Activated CD4-positive, CD25-positive, alpha-beta regulatory T cell treated with anti-CD3 and anti-CD28 coated beads, Interleukin-2, amount 50 U/mL, for 16 hours (primary cell): ENCODE data around the gene LAIR1.
A peak's percentile ranks its signal among the peaks of the same experiment; 100 is the strongest.
"Not testable (repeated sequence)": the region's sequence is repeated elsewhere in the genome, so short reads cannot be mapped to it uniquely, and the experiment has no call there.

Experiments
- DNase-seq: peaks from one replicate; pipeline ENCODE4 v3.0.0-alpha.2; 2020; ENCODE audit warnings: low read depth, low spot score

The LAIR1 gene

GRCh38 chr19:54376610-54377285 lies 12.0 kb upstream of the LAIR1 start:
- no peak for DNase-seq

DNA sequence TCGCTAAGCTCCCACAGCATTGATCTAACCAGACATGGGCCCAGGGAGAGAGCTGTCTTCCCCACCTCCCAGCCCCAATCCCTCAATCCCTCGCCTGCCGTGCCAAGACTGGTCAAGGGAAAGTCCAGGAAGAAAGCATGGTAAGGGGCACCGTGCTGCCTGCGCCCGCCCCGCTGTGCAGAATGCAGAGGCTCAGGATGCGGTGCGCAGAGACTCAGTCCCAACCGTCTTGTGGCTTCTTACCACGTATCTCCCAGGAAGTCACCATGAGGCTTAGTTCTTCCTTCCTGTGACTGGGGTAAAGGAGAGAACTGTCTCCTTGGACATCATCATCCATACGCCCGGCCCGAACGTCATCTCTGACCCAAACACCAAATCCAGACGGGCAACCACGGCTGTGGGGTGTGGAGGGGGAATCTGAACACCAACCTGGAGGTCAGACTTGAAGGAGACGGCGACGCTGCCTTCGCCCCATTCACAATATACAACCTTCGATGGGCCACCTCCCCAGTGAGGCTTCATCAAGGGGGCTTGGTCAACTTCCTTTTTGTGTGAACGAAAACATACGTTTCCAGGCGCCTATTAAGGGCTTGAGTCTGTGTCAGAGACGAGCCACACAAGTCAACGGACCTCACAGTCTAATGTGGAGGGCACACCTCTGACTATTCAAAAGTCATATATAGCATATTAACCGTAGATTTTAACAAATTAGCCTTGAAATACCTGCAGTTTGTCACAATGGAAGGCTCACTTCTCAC lies 10.6 kb upstream of the LAIR1 start:
- not testable (repeated sequence) for DNase-seq

GRCh38 chr19:54373781-54374631 lies 9.3 kb upstream of the LAIR1 start:
- DNase-seq = no peak

GRCh38 chr19:54371453-54371852 lies 6.7 kb upstream of the LAIR1 start:
- DNase-seq = not testable (repeated sequence)

- DNase-seq = peak; percentile 11
Observed at GRCh38 chr19:54370434-54370796, 5.7 kb upstream of the LAIR1 start.

- not testable (repeated sequence) for DNase-seq
Observed at GRCh38 chr19:54369688-54370433, 5.1 kb upstream of the LAIR1 start.

DNA sequence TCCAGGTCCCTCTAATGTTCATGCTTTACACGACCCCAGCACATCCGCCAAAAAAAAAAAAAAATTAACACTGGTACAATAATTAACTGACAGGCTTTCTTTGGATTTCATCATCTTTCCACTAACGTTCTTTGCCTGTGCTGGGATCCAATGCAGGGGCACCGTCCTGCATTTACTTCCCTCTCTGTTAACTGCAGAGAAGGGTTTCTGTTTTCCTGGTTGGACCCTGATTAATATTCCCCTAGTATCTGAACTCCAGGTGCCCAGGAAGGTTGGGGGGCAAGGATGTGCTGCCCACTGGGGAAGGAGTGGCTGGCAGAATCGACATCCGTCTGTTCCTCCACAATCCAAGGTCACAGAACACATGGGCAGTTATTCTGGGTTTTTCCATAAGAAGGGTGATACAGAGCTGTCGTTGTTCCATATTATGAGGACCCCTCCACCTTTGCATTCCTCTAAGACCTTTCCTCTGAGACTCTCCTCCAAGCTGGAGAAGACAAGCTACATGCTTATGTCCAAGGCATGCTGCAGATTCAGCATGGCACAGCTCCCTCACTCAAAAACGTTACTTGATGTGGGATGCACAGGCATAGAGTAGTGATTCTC lies 4.5 kb upstream of the LAIR1 start:
- DNase-seq = no peak

DNA sequence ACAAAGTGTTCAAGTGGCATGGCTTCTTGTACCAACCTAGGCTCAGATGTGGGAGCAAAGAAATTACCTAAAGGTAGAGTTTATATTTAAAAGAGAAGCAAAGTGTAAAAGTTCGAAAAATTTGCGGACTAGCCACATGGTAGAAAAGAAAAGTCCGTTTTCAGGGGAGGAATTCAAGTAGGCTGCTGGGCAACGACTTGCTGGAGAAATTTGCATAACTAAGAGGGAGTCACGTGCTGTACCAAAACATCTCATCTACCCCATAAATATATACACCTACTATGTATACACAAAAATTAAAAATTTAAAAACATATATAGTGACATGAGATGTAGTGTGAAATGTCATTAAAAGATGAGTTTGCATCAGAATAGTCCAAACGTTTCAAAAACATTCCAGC lies 2.1 kb upstream of the LAIR1 start:
- no peak for DNase-seq

- DNase-seq = not testable (repeated sequence)
Observed at GRCh38 chr19:54365798-54366197, 1.1 kb upstream of the LAIR1 start.

DNA sequence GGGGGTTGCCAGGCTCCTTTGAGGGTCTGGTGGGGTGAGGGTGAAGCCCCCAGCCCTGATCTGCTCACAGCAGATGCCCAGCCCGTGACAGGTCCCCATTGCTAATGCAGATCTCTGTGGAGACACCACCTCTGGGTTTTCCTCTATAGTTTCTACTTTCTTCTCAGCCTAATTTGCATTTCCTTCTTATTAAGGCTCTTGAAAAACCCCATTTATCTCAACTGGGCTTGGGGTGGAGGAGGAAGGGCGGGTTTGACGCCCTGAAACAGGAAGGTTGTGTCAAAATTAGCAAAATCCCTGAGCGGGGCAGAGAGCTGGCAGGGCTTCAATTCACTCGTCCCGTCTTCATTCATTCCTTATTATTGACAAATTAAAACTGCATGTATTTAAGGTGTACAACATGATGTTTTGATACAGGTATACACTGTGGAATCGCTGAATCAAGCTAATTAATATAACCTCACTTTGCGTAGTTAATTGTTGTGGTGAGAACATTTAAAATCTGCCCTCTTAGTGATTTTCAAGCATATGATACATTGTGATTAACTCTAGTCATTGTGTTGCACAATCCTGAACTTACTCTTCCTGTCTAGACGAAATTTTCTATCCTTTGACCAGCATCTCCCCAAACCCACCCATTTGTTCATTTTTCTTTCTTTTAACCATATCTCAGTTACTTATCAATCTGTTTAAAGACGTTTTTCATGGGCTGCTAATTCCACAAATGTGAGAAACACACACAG lies 2.9 kb downstream of the LAIR1 start:
- not testable (repeated sequence) for DNase-seq

DNA sequence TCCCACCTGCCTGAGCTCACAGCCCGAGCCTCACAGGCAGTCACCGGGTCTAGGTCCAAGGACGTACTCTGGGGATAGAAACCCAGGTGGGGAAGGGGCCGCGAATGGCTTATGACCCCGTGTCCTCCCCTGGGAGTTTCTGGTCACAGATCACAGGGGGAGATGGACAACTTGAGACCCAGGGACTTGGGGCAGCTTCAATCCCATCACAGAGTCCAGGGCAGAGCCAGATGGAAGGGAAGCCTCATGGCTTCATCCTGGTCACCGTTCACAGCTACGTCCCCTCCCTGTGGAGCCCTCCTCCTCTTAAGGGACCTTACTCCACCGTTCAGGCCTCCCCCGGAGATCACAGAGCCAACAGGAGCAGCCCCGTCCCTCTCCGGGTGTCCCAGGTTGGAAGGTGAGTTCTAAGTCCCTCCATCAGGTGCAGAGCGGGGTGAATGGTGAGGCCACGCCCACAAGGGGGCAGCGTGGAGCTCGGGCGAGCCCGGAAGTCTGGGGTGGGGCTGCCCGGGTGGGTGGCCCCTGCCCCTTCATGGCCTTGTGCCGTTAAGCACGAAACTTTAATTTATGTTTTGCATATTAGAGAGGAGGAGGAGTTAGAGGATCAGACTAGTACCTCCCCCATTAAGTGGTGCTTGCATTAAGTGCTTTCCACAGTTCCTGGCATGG lies 5.4 kb downstream of the LAIR1 start:
- DNase-seq = peak; percentile 53

DNA sequence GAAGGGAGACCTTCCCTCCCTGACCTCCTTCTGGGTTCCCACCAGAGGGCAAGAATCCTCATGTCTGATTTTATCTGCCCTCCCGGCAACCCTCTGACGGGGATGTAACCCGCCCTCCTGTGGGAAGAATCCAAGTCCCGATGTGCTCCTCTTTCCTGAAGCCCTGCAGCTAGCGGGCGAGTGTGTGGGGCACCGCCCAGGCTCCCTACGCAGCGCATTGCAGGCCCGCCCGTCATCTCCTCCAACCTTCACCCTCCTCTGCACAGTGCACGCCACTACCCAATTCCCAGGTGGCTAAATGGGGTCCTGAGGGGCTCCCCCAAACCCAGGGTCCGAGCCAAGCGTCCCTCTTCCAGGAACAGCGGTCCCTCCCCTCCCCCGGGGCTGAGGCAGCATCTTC lies 7.3 kb downstream of the LAIR1 start:
- DNase-seq = no peak

- DNase-seq = no peak
Observed at GRCh38 chr19:54356444-54357056, 8.2 kb downstream of the LAIR1 start.

- no peak for DNase-seq
Observed at GRCh38 chr19:54355675-54356074, 9.1 kb downstream of the LAIR1 start.

DNA sequence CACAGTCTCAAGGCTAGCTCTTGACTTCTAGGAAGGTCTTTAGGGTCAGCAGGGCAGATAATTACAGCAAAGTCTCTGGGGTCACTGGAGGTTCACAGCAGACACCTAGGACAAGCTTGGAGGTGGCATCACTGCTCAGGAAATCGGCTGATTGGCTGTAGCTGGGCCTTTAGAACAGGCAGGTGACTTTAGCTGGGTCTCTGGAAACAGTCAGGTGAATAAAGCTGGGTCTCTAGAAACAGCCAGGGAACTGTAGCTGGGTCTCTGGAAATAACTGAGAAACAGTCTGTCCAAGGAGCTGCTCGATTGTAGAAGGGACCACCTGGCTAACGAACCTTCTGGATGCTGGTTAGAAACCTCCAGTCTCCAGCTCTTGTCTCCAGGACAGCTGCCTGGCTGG lies 10.0 kb downstream of the LAIR1 start:
- no peak for DNase-seq

- DNase-seq = no peak
Observed at GRCh38 chr19:54352546-54352945, 12.2 kb downstream of the LAIR1 start.

- no peak for DNase-seq
Observed at GRCh38 chr19:54352041-54352440, 12.7 kb downstream of the LAIR1 start.

DNA sequence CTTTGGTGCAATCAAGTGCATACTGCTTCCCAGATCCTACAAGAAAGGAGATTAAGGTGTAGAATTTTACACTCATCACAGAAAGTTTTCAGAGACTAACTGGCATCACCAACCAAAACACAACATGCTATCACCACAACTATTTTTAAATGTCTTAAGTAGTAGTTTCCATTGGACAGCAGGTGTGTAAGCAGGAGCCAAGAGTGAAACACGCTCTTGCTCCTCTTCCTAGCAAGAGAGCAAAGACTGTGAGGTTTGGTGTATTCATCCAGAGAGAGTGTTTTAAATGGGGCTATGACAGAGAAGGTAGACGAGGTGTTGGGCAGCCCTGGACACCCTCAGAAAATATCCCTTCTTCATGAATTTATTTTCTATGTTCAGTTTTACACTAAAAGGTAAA lies 13.3 kb downstream of the LAIR1 start:
- no peak for DNase-seq

DNA sequence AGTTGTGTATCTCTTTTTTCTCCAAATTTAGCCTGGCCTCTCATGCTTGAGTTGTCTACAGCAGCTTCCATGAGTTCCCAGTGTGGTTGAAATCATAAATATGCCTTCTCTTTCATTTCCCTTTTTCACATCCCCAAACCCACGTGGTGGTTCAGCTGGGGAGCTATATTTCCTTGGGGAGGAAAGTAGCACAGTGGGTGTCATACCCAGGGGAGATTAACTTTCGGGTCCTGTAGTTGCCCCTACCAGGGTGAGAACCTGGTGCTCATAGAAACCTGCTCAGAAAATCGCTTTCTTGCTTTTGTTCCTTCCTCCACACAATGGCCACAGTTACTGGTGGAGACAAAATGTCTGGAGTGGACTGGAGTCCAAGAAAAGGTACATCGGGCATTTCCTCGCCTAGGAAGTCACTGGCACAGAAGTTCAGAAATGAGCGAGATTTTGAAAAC lies 18.8 kb downstream of the LAIR1 start:
- DNase-seq = no peak
